GM21737 (cell line): ENCODE results near the gene RP2.

ENCODE experiments used
- ATAC-seq: cut with Tn5 transposase; IDR thresholded peaks from one replicate; pipeline ENCODE4 v1.9.1; 2021; ENCODE audit warnings: mild to moderate bottlenecking, moderate library complexity; ENCODE audit not compliant: unreplicated experiment

RP2 gene

GRCh38 chrX:46917622-46918021 is 80.8 kb downstream of the RP2 start:
- ATAC-seq = no peak

DNA sequence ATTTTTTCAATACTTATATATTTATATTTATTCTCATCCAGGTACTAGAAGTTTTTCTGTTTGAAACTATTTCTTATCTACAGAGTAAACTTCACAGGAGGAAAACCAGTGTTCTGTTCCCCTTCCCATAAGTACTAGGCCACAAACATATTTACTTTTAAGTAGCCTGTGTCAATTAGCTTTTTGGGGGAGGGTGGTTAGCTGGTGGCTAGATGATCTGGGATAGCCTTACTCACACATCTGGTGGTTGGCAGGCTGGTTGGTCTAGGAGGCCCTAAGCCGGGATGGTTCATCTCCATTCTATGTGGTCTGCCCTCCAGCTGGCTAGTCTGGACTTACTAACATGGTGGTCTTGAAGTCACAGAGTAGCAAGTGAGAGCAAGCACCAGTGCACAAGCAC is 81.6 kb downstream of the RP2 start:
- ATAC-seq = no peak

- no peak for ATAC-seq
These were observed 83.4 kb downstream of the RP2 start for GRCh38 chrX:46920235-46920634.

DNA sequence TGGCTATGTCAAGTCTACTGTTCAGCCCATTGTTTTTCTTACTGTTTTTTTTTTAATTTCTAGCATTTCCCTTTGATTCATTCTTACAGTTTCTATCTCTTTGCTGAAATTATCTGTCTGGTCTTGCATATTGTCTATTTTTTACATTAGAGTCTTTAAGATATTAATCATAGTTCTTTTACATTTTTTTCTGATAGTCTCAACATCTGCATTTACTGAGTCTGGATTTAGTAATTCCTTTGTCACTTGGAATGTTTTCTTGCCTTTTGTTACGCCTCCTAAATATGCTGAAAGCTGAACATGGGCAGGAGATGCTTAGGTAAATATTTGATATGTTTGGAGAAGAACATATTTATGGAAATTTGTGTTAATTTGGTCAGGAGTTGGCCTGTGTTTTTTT is 85.8 kb downstream of the RP2 start:
- no peak for ATAC-seq

DNA sequence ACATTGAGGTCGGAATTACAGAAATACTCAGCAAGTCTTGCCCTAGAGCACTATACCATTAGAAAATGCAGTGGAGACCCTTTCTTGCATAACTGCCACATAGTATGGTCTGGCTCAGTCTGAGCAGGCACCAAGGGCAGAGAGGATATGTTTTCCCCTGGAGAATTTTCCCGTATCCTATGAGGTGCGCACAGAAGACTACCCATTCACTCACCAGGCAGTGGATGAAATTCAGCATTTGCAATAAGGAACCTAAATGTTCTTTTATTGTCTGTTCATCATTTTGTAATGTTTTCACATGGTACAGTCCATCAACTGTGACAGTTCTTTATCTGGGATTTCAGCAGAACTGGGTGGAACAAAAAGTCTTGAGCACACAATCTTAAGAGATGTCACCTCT is 90.9 kb downstream of the RP2 start:
- ATAC-seq = no peak

DNA sequence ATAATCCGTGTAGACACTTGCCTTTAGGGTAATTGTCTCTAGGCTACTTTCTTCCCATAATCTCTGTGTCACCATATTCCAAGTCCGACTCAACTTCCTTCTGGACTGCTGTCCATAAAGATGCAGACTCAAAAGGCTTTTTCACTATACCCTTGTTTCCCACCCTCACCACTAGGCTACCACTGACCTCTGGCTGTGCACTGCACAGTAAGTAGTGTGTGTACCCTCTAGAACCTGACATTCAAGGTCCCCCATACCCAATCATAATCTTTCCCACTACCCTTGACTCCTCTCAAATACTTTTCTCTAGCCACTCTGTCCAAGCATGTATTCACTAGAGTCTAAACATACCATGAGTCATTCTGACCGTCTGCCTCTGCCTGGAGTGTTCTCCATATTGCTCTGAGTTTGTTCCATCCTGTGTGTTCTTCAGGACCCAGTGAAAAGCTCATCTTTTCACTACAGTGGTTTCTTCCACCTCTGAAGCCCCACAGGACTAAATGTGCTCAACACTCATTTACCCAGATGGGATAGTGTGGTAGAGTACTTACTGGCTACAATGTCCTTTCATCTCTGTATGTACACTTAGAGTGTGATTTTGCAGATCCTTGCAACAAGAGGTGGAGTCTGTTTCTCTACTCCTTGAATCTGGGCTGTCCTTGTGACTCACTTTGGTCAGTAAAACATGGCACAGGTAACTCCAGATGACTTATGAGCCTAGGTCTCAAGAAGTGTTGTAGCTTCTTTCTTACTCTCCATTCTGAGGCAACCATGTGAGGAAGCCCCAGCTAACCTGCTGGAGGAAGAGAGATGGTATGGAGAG is 92.8 kb downstream of the RP2 start:
- no peak for ATAC-seq
